LNCAP (cell line): Measurements from ENCODE around the gene PDE6H.

Experiments
- CTCF ChIP-seq: fragments of 450-650 bp; IDR thresholded peaks from 2 replicates; pipeline ENCODE4 v1.5.1; 2017; ENCODE audit warnings: mild to moderate bottlenecking

Gene PDE6H

GRCh38 chr12:14951851-14952250, 21.0 kb upstream of the PDE6H start:
- TF ChIP-seq CTCF, result no peak

- no peak for TF ChIP-seq CTCF
These were observed 20.4 kb upstream of the PDE6H start for GRCh38 chr12:14952299-14952921.

GRCh38 chr12:14953752-14954151, 19.1 kb upstream of the PDE6H start:
- TF ChIP-seq CTCF, result no peak

DNA sequence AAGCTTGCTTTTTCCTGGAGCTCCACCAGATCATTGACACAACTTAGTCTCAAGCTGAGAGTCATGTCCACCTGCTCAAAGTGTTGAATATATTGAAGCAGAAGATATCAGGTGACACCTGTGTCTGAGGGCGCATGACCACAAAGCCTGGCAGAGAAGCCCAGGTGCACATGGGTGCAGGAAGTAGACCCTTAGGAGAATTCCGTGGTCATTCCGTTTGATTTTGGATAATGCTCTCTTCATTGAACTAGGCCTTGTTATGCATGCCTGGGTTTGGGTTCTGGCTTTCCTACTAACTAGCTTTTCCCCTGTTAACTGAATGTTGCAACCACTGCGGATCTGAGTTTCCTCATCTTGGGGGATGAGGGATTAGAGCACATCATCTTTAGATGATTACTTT, 18.6 kb upstream of the PDE6H start:
- no peak for TF ChIP-seq CTCF

DNA sequence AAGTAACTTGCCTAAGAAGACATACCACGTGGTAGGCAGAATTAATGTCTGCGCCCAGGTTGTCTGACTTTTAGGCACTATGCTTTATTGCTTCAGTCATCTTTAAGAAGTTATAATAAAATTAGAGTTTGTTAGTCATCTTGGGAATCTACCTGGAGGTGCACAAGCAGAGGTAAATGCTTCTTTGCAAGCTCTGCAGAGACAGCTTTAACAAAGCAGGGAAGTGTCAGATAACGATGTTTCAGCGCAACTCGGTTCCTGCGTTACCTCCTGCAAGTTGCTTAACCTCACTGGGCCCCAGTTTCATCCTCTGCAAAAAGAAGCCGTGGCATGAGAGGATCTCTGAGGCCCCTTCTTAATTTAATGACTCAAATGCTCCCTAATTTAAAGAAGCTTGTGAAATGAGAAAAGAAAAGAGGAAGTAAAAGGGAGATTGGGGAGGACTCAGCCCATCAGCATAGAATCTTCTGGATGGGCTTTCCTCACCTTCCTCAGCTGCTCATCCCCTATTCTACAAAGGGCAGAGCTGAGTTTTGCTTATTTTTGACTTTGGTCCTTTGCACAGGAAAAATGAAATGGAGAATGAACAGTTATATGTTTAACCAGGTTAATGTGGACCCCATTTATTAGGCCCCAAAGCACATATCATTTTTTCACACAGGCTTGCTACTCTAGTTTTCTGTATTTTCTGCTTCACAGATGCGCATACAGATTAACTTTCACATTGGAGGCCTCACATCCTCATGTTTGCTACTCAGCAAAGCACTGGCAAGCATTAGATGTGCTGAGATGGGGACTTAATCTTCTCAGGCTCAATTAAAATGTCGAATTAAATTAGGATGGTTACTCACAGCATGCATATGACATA, 16.6 kb upstream of the PDE6H start:
- no peak for TF ChIP-seq CTCF

GRCh38 chr12:14956905-14957304, 15.9 kb upstream of the PDE6H start:
- TF ChIP-seq CTCF, result no peak

DNA sequence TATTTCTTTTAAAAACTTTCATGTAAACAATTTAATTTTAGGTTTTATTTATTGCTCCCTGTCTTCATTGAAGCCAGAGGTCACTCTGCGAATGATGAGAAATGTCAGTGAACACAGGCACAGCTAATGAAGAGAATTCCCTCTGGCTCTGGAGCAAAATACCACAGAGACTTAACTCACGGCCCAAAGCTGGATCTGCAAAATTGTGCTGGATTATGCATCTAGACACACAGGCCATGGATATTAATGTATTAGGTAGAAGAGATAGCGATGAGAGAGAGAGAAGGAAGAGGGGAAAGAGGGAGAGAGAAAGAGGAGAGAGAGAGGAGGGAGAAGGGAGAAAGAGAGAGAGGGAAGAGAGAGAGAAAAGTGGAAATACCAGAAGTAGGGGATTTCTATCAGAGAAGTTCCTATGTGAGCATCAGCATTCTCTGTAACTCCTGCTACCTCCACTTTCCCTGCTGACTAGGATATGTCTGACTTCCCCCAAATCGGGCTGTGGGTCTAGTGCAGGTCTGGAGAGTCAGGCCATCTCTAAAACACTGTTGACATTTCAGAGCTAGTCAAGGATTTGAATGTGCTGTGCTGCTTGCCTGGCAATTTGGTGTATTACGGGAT, 15.2 kb upstream of the PDE6H start:
- no peak for TF ChIP-seq CTCF
